Measurements from ENCODE around the gene DNAJC8. TPM values are rescaled to one million over a fixed set of nuclear protein-coding genes. Genes with fewer than 3 reads are reported as not detected.
A peak's percentile ranks its signal among the peaks of the same experiment; 100 is the strongest.

Gene DNAJC8
- polyA plus RNA-seq, 1 of the 3 experiments (the other 2 are of a cell fraction) = 50.9 TPM

- H3K79me2 ChIP-seq (ENCODE audit: insufficient read depth) = no peaks in the 10 kb centered on the region
- TF ChIP-seq EP300 (IDR thresholded peaks at IDR 0.05; ENCODE audit: borderline replicate concordance in 1 of 2, low read depth in 1 of 2, low read length in 1 of 2) (no peak), CTCF (IDR thresholded peaks at IDR 0.05) (no peak), TCF12 (IDR thresholded peaks at IDR 0.05) (no peak), FOXJ3 (CRISPR knock-in tag; IDR thresholded peaks at IDR 0.05) (no peak), GATA2 (CRISPR knock-in tag; IDR thresholded peaks at IDR 0.05) (peak; percentile 40; the same call in 1 of the 2 replicates), ELF1 (IDR thresholded peaks at IDR 0.05) (no peak), EZH2phosphoT487 (IDR thresholded peaks at IDR 0.05; ENCODE audit: borderline replicate concordance, low read depth) (no peak), TAF1 (IDR thresholded peaks at IDR 0.05; ENCODE audit: borderline replicate concordance, low read depth, low read length) (no peak)
- no peak overlapping the region for H3K9ac ChIP-seq
- DNase-seq = peak; percentile 48
- H3K4me1 ChIP-seq (ENCODE audit: control insufficient read depth in 1 of 2, insufficient read depth in 2 of 2, low read depth in 1 of 2, low read length in 1 of 2) = peaks cover 0 to 16% of the 10 kb centered on the region in 2 experiments; a peak in 1 of 4 replicates
- no peak overlapping the region for H2AFZ ChIP-seq (ENCODE audit: low read depth)
- peak overlapping the region in 1 of 2 experiments; percentile 91; a peak in 2 of 4 replicates for H3K27ac ChIP-seq (ENCODE audit: low read depth in 2 of 2, low read length in 1 of 2)
- no peaks in the 10 kb centered on the region for H3F3A ChIP-seq (replicated peaks; ENCODE audit: insufficient read depth)
- 85% methylated on average over 8 of the region's 8 CpGs for WGBS (ENCODE audit: low lambda C conversion rate)
- H3K9me2 ChIP-seq = no peaks in the 10 kb centered on the region
- ChIA-PET CTCF (interaction anchor here (0.7 kb wide), 1 partner anchor 81 kb away, joined by 3 read pairs; no protein-coding TSS in a partner anchor), POLR2A (interaction anchor here (0.6 to 1.4 kb wide), 3 partner anchors 30 to 409 kb away, joined by 3 to 4 read pairs (median 3); no protein-coding TSS in a partner anchor)
- H3K27me3 ChIP-seq (ENCODE audit: insufficient read depth) = no peaks in the 10 kb centered on the region
- no peak overlapping the region for H3K4me3 ChIP-seq (ENCODE audit: low read depth in 2 of 2, low read length in 1 of 2)
- no peaks in the 10 kb centered on the region for H4K20me1 ChIP-seq (ENCODE audit: insufficient read depth)
- no peaks in the 10 kb centered on the region for H3K36me3 ChIP-seq (replicated peaks in 1 of 2; ENCODE audit: control insufficient read depth in 1 of 2, insufficient read depth in 2 of 2, low read length in 1 of 2)
- H3K4me2 ChIP-seq = no peak overlapping the region
- H3K9me3 ChIP-seq = no peaks in the 10 kb centered on the region
Observed at GRCh38 chr1:28172713-28173150, 60.1 kb downstream of the DNAJC8 start.

- Histone ChIP-seq H3K79me2 (ENCODE audit: insufficient read depth) (no peaks in the 10 kb centered on the region), H3K27ac (ENCODE audit: low read depth in 2 of 2, low read length in 1 of 2) (no peak overlapping the region), H3K27me3 (ENCODE audit: insufficient read depth) (no peaks in the 10 kb centered on the region), H3K4me3 (ENCODE audit: low read depth in 2 of 2, low read length in 1 of 2) (no peak overlapping the region), H3K36me3 (replicated peaks in 1 of 2; ENCODE audit: control insufficient read depth in 1 of 2, insufficient read depth in 2 of 2, low read length in 1 of 2) (no peaks in the 10 kb centered on the region), H4K20me1 (ENCODE audit: insufficient read depth) (no peaks in the 10 kb centered on the region), H2AFZ (ENCODE audit: low read depth) (no peak overlapping the region), H3K4me1 (ENCODE audit: control insufficient read depth in 1 of 2, insufficient read depth in 2 of 2, low read depth in 1 of 2, low read length in 1 of 2) (peaks cover 0 to 16% of the 10 kb centered on the region in 2 experiments; a peak in 1 of 4 replicates), H3K9me2 (no peaks in the 10 kb centered on the region), H3F3A (replicated peaks; ENCODE audit: insufficient read depth) (no peaks in the 10 kb centered on the region), H3K9ac (no peak overlapping the region), H3K4me2 (no peak overlapping the region), H3K9me3 (no peaks in the 10 kb centered on the region)
- ChIA-PET POLR2A (no interaction called here), CTCF (no interaction called here)
- DNase-seq = no peak
- WGBS (ENCODE audit: low lambda C conversion rate) = 92% methylated on average over 7 of the region's 7 CpGs
- TF ChIP-seq USF2 (IDR thresholded peaks at IDR 0.05; ENCODE audit: borderline replicate concordance, low read depth, low read length) (no peak), MXI1 (IDR thresholded peaks at IDR 0.05; ENCODE audit: low read depth, low read length) (no peak), CHD2 (IDR thresholded peaks at IDR 0.05; ENCODE audit: low read length, partially characterized antibody) (no peak), SIN3A (IDR thresholded peaks at IDR 0.05; ENCODE audit: borderline replicate concordance, low read depth, low read length) (no peak), JUND (IDR thresholded peaks at IDR 0.05) (no peak), TAF1 (IDR thresholded peaks at IDR 0.05; ENCODE audit: borderline replicate concordance, low read depth, low read length) (no peak), REST (IDR thresholded peaks at IDR 0.05; ENCODE audit: low read depth, low read length) (no peak), GATA2 (CRISPR knock-in tag; IDR thresholded peaks at IDR 0.05) (no peak), TCF12 (IDR thresholded peaks at IDR 0.05) (no peak), ELF1 (IDR thresholded peaks at IDR 0.05) (no peak), USF1 (IDR thresholded peaks at IDR 0.05; ENCODE audit: borderline replicate concordance, low read depth) (no peak), ZBTB33 (IDR thresholded peaks at IDR 0.05; ENCODE audit: borderline replicate concordance, low read depth) (no peak), POLR2AphosphoS5 (IDR thresholded peaks at IDR 0.05; ENCODE audit: low read depth, low read length) (no peak), RFX5 (IDR thresholded peaks at IDR 0.05; ENCODE audit: low read length) (no peak)
Observed at GRCh38 chr1:28171246-28171645, 61.6 kb downstream of the DNAJC8 start.
